Measurements from ENCODE around the gene WDR70.
"Not testable (repeated sequence)": the region's sequence is repeated elsewhere in the genome, so short reads cannot be mapped to it uniquely, and the experiment has no call there.

WDR70 gene

DNA sequence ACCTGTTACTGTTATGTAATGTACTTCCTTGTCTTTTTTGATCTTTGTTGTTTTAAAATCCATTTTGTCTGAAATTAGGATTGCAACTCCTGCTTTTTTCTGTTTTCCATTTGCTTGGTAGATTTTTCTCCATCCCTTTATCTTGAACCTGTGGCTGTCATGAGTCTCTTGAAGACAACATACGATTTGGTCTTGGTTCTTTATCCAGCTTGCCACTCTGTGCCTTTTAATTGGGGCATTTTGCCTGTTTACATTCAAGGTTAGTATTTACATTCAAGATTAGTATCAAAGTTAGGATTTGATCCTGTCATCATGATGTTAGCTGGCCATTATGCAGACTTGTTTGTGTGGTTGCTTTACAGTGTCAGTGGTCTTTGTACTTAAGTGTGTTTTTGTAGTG is 304.0 kb downstream of the WDR70 start:
- DNase-seq (ENCODE audit: low read depth, low spot score): no peak

DNA sequence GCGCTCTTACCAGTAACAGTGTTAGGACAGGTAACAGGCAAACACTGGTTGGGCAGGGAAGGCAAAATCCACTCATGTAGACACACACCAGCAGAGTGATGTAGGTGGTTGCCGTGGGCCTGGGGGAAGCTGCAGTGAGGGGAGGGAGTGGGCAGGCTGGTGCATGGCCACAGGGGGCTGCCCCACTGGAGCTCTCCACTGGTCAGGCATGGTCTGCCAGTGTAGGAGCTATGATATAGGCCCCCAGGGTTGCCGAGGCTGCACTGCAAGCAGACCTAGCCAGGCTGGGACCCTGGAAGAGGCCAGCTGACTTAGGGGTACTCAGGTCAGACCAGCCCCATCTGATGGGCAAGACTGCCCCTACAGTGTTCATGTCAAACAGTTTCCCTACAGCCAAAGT is 306.1 kb downstream of the WDR70 start:
- no peak for DNase-seq (ENCODE audit: low read depth, low spot score)

DNA sequence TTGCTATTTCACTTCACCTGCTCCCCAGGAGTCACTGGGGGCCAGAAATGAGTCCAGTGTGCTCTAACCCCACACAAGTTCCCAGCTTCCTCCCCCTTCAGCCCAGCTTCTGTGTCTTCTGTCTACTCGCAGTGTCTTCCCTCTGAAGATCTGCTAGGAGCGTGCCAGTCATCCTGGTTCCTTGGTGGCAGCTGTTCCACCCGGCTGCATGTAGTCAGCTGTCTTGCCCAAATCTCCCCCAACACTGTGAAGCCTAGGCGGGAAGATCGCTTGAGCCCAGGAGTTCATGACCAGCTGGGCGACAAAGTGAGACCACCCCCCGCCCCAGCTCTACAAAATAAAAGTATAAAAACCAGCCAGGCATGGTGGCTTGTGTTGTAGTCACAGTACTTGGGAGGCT is 306.7 kb downstream of the WDR70 start:
- DNase-seq (ENCODE audit: low read depth, low spot score): no peak

DNA sequence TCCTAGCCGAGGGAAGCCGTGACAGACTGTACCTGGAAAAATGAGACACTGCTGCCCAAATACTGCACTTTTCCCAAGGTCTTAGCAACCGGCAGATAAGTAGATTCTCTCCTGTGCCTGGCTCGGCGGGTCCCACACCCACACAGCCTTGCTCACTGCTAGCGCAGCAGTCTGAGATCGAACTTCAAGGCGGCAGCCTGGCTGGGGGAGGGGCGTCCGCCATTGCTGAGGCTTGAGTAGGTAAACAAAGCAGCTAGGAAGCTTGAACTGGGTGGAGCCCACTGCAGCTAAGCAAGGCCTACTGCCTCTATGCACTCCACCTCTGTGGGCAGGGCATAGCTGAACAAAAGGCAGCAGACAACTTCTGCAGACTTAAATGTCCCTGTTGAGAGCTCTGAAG is 309.8 kb downstream of the WDR70 start:
- DNase-seq (ENCODE audit: low read depth, low spot score): peak; percentile 14

DNA sequence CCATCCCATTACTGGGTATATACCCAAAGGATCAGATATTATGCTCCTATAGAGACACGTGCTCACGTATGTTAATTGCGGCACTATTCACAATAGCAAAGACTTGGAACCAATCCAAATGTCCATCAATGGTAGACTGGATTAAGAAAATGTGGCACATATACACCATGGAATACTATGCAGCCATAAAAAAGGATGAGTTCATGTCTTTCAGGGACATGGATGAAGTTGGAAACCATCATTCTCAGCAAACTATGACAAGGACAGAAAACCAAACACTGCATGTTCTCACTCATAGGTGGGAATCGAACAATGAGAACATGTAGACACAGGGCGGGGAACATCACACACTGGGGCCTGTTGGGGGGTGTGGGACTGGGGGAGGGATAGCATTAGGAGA is 315.2 kb downstream of the WDR70 start:
- not testable (repeated sequence) for DNase-seq (ENCODE audit: low read depth, low spot score)

DNA sequence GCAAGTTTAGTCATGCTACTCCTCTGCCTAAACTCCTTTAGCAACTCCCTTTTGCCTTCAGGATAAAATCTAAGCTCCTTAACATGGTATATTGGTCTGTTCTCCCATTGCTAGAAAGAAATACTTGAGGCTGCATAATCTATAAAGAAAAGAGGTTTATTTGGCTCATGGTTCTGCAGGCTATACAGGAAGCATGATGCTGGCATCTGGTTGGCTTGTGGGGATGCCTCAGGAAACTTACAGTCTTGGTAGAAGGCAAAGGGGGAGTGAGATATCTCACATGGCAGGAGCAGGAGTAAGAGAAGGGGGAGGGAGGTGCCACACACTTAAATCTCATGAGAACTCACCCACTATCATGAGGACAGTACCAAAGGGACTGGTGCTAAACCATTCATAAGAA is 315.7 kb downstream of the WDR70 start:
- DNase-seq (ENCODE audit: low read depth, low spot score): no peak

DNA sequence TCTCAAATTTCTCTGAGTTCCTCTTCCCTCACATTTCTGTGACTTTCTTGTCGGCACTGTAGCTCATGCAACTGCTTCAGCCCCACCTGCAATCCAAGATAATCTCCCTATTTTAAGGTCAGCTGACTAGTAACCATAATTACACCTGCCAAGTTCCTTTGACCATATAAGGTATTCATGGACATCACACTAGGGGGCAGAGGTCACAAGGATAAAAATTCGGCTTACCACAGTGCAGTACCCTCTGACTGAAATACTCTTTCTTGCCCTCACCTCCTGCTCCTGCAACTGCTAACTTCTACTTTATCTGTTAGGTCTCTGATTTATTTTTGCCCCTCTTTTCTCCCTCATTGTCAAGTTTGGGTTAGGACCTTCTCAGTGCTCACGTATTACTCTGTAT is 316.5 kb downstream of the WDR70 start:
- no peak for DNase-seq (ENCODE audit: low read depth, low spot score)

DNA sequence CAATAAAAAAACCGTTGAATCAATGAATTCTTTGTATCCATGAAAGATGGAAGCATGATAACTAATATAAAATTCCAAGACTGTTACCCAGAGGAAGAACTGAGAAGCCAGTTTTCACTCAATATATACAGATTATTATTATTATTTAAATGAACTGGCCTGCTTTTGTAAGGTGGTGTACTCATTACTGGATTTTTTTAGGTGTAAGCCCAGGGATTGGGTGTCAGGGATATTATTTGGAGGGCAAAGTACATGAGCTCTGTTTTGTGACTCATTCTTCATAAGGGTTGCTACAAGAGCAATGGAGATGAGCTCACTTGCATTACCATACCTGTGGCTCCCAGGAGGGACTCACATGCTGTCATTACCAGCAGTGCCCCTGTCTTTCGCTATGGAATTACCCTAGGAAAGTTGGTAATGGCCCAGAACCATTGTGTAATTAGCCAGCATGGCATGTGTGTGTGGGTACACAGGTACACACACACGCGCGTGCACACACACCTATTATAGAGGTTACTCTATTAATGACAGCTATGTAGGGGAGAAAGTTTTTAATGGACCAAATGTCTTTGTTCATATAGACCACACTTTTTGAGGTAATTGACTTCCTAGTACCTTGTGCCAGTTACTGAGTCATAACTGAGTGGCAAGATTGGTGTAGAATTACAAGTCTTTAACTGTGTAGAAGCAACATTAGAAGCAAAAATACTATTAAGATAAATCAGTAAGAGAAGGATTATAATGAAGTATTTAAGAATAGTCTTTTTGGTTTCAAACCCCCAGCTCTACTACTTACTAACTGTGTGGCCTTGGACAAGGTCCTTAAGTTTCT is 317.3 kb downstream of the WDR70 start:
- DNase-seq (ENCODE audit: low read depth, low spot score): no peak

DNA sequence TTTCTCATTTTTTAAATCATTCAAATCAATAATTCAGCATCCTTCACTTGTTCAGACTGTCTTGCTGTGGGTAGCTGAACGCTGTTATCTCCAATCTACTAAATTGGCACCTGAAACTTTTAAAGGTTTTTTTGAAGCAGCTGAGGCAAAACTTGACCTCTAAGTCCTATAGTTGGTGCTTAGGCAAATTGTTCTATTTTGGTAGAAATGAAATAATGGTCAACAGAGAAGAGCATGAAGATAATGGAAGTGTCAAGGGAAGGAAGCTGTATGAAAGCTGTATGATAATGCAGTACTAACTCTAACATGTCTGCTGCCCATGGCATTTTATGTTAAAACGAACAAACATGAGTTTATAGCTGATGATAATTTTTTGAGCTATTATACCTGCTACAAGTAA is 322.8 kb downstream of the WDR70 start:
- DNase-seq (ENCODE audit: low read depth, low spot score): no peak

DNA sequence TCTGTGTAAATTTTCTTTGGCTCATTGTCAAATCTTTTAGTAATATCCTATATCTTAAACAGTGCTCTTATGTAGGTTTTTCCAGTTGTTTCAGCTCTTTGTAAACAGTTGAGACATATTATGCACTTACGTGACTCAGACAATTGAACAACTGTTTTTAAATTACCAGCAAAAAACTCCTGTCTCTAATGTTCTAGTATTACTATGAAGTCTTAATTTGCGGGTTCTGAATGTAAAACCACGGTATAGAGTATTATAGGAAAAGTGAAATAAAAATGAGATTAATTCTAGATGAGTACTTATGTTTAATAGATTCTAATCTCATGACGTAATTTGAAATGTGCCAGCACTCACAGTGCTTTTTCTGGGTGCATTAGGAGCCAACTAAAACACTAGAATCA is 324.7 kb downstream of the WDR70 start:
- no peak for DNase-seq (ENCODE audit: low read depth, low spot score)

DNA sequence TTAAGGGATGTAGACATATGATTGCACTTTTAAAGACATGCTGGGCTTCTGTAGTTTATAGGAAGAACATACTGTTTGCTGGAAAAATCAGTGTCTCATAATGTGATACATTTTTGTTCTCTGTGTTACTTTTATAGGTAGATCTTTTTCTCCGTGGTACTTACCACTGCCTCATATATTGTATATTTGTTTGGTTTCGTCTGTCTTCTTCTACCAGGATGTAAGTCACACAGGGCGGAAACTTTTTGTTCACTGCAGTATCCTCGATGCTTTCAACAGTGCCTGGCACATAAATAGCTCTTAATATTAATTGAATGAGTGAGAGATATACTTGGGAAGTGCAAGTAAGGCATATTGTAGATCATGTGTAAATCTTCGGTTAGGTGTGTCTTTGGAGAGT is 325.3 kb downstream of the WDR70 start:
- no peak for DNase-seq (ENCODE audit: low read depth, low spot score)

DNA sequence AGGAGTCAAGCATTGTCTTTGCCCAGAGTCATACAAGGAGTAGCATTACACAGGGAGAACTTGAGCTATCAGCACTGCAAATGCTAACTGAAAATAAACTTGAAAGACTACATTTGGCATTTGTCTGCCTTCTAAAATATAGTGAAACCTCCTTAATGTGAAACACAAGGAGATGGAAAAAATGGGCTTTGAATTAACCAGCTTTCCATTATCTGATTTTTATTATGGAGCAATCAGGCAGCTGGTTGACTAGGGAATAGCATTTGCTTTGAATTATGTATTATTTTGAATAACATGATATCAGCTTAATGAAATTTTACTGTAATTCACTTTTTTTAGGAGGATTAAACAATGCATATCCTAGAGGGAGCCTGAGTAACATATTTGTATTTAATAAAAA is 329.9 kb downstream of the WDR70 start:
- DNase-seq (ENCODE audit: low read depth, low spot score): no peak

DNA sequence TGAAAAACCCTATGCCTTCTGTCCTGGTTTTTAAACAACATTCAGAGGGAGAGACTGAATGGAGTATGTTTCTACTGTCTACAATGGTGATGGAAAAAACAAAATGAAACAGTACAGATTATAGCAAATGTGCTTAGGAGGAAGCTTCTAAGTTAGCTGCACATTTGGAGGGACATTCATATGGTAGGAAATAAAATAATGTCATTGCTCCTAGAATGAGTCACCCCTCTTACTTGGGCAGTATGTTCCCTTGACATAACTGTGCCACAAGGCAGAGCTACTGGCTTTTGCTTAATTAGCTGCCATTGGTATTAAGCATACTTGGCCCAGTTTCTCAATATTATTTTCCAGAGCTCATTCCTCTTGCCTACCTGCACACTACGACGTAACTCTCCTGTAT is 331.8 kb downstream of the WDR70 start:
- DNase-seq (ENCODE audit: low read depth, low spot score): no peak

DNA sequence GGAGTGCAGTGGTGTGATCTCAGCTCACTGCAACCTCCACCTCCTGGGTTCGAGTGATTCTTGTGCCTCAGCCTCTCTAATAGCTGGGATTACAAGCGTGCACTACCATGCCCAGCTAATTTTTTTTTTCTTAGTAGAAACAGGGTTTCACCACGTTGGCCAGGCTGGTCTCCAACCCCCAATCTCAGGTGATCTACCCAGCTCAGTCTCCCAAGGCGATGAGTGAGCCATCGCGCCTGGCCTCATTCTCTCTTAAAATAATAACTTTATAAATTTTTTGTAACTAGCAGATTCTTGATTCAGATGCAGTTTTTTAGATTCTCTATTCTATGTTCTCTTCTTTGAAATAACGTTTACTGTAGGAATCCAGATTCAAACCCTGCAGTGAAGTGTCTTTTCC is 333.6 kb downstream of the WDR70 start:
- no peak for DNase-seq (ENCODE audit: low read depth, low spot score)

DNA sequence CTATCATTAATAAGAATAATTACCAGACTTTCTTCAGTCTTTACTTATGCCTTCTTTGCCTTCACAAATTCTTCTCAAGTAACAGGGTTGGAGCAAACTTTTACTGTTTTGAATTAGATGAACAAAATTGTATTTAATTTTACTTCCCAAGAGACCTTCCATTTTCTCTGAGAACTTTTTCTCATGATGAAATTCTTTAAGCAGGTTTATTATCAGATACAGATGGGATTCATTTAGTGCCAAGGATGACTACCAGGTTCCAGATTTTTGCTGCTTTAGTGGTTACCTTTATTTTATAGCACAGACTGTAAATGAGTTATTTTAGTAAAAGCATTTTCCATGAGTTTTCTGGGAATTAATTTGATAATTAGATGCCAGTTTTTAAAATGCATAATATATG is 335.6 kb downstream of the WDR70 start:
- no peak for DNase-seq (ENCODE audit: low read depth, low spot score)

DNA sequence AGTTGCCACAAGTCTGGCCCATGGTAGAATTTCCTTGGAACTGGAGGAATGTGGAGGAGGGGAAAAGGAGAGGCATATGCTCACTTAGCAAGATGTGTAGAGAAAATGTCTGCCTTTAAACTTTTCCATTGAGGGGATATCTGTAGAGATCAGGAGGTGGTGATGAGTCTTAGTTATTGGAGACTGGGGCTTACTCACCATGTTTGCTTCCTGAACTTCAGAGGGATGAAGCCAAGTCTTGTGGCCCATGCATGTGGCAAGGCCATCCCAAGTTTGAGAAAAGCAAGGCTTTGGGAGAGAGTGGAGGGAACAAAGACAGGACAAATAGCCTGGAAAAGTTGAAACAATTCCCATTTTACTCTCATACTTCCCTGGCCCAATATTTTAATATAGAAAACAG is 336.2 kb downstream of the WDR70 start:
- no peak for DNase-seq (ENCODE audit: low read depth, low spot score)

DNA sequence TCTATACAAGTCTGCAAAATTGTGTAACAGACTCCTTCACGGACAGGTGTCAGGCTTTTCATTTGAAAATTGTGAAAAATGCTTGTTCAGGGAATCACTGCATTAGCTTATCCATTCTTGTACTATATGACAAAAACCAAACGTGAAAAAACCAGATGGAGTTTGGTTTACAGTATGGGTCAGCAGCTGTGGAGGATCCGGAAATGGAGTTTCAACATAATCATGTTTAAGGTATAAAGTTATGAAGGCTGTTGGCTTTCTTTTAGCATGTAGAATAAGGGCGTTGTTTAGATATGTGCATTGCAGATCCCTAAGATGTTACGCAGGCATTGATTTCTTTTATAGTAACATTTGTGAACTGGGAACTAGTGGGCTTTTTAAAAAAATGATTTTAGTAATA is 336.9 kb downstream of the WDR70 start:
- DNase-seq (ENCODE audit: low read depth, low spot score): no peak

DNA sequence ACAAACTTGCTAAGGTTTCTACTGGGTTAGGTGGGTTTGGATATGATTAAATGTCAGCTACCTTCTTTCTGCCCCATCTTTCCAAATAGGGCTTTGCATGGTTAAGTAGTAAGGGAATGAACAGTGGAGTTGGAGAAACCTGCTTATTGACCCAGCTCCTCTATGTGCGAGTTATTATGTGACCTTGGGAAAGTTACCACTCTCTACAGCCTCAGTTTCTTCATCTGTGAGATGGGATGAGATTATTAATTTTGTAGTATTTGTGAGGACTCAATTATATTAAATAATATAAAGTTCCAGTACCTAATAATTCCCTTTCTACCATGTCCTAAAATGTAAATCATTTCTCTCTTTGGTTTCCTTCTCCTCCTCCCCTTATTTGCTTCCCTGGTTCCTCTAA is 337.3 kb downstream of the WDR70 start:
- no peak for DNase-seq (ENCODE audit: low read depth, low spot score)

DNA sequence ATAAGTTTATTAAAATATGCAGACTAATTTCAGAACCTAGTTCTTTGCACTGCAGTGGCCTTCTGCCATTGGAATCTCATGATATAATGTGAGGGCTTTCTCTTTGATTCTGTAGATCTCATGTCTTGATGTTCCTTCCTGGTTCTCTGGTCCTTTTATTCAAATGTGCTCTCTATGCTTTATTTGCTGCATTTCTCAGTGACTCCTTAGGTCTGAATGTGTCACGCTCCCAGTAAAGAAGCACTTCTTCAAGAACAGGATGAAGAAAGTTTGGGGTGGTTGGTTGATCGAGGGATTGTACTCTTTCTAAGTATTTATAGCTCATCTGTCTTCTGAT is 338.1 kb downstream of the WDR70 start:
- no peak for DNase-seq (ENCODE audit: low read depth, low spot score)

DNA sequence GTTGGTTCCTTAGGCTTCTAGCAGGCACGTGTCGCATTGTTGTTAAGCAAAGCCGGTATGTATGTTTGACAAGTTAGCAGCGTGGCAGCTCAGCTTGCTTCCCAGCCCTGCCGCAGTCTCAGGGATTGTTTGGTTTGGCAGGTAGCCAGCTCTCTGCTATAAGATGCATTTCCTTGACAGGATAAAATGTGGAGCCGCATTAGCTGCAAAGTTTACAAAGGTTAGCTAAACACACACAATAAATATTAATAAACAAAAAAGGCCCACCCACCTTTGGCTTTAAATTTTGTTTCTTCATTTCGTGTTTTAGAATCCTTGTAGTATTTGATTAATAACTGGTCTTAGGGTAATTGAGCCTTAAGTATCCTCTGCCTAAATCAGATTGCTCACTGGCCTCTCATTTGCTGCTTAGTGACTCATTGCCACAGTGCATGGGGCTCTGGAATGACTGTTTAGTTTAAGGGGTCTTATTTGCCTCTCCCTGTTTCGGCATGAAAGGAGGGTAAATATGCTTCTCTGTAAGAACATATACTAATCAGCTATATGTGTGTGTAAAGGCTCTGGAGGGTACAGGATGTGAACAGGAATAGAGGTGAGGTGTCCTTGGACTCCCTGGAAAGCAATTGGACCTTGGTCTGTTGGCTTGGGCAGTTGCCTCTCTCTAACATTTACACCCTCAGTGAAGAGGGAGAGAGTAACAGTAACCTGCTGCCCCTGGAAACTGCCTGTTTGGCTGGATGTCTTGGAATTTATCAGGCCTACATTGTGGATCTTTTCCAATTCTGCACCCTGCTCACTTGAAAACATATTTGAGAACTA is 338.7 kb downstream of the WDR70 start:
- DNase-seq (ENCODE audit: low read depth, low spot score): no peak

DNA sequence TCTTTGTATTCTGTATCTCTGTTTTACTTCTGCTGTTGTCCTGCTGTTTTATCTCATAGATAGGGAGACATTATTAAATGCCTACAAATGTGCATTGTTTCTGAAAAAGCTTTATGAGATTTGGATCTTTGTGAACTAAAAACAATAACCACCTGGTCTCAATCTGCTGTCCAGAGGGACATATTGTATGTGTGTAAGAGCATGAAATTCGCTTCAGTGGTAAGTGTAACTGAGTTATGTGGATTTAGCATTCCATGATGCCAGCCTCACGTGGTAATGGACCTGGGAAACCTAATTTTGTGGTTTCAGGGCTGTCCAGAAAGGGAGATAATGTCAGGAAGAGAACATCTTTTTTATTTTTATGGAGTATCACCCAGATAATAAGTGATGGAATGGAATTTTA is 341.4 kb downstream of the WDR70 start:
- DNase-seq (ENCODE audit: low read depth, low spot score): no peak

DNA sequence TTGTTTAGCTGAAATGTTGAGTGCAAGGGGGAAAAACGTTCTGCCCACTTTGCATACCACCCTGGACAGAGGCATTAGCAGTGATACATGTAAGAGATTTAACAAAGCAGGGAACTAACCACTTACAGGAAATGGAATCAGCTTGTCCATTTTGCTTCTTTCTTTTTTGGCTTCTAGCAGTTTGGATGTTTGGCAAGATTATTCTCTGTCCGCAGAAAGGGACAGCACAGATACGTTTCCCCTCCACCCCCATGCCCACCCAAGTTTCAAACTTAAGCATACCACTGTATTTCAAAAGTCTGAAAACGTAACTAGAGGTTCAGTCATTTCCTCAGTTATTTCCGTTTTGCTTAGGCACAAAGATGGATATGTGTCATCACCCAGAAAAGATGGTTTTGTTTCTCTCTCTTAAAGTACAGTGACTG is 342.3 kb downstream of the WDR70 start:
- DNase-seq (ENCODE audit: low read depth, low spot score): no peak

Data from ELF-1 (cell line).